GM18909 (cell line): ENCODE results near the gene ABCG4.
A peak's percentile ranks its signal among the peaks of the same experiment; 100 is the strongest.
"Not testable (repeated sequence)": the region's sequence is repeated elsewhere in the genome, so short reads cannot be mapped to it uniquely, and the experiment has no call there.

Source experiments
- ATAC-seq: cut with Tn5 transposase; IDR thresholded peaks from one replicate; pipeline ENCODE4 v1.9.1; 2021; ENCODE audit warnings: mild to moderate bottlenecking; ENCODE audit not compliant: unreplicated experiment, poor library complexity

The ABCG4 gene

GRCh38 chr11:119115484-119116234 is 33.2 kb upstream of the ABCG4 start:
- ATAC-seq: no peak

GRCh38 chr11:119116235-119116594 is 32.6 kb upstream of the ABCG4 start:
- ATAC-seq: no peak

- ATAC-seq: no peak
Measured at GRCh38 chr11:119116601-119117000, 32.3 kb upstream of the ABCG4 start.

GRCh38 chr11:119117004-119117706 is 31.7 kb upstream of the ABCG4 start:
- no peak for ATAC-seq

GRCh38 chr11:119118227-119118626 is 30.6 kb upstream of the ABCG4 start:
- ATAC-seq: no peak

GRCh38 chr11:119118946-119119345 is 29.9 kb upstream of the ABCG4 start:
- ATAC-seq: no peak

- no peak for ATAC-seq
Measured at GRCh38 chr11:119120639-119121007, 28.2 kb upstream of the ABCG4 start.

- peak; percentile 97 for ATAC-seq
Measured at GRCh38 chr11:119121008-119121810, 27.6 kb upstream of the ABCG4 start, which contains the start of gene HINFP. HINFP (plus strand) TSS chr11:119121580; CDS start chr11:119126945, 5,365 bp downstream.

- no peak for ATAC-seq
Measured at GRCh38 chr11:119121811-119122124, 27.1 kb upstream of the ABCG4 start.

- no peak for ATAC-seq
Measured at GRCh38 chr11:119125821-119126220, 23.0 kb upstream of the ABCG4 start.

GRCh38 chr11:119126675-119127268 is 22.1 kb upstream of the ABCG4 start:
- ATAC-seq: no peak

GRCh38 chr11:119130662-119131061 is 18.2 kb upstream of the ABCG4 start:
- ATAC-seq: no peak

- ATAC-seq: no peak
Measured at GRCh38 chr11:119134389-119134978, 14.4 kb upstream of the ABCG4 start.

- ATAC-seq: not testable (repeated sequence)
Measured at GRCh38 chr11:119139276-119139675, 9.6 kb upstream of the ABCG4 start.

- peak; percentile 64 for ATAC-seq
Measured at GRCh38 chr11:119144825-119145486, 3.9 kb upstream of the ABCG4 start.

- no peak for ATAC-seq
Measured at GRCh38 chr11:119145551-119145950, 3.3 kb upstream of the ABCG4 start.

- no peak for ATAC-seq
Measured at GRCh38 chr11:119147604-119148333, 1.1 kb upstream of the ABCG4 start.

GRCh38 chr11:119148720-119149017 is 183 bp upstream of the ABCG4 start:
- ATAC-seq: no peak

- no peak for ATAC-seq
Measured at GRCh38 chr11:119149786-119150275, 979 bp downstream of the ABCG4 start.
